SK-N-MC (cell line): ENCODE data around the gene PRKRIP1.

ENCODE experiments used
- DNase-seq: peaks from one replicate; pipeline ENCODE4 v3.0.0-alpha.2; 2011; ENCODE audit warnings: low read depth, low spot score
- H3K27ac ChIP-seq: fragments of 200-600 bp; sonication (generic); 2 replicates; pipeline ENCODE4 v1.5.1; 2016; ENCODE audit warnings: mixed run types
- H3K36me3 ChIP-seq: fragments of 200-600 bp; sonication (generic); 2 replicates; pipeline ENCODE4 v1.6.1; 2017; ENCODE audit warnings: antibody characterized with exemption, low read length, mixed read lengths; ENCODE audit not compliant: insufficient read depth
- H3K4me3 ChIP-seq: fragments of 200-600 bp; sonication (generic); 2 replicates; pipeline ENCODE4 v1.5.1; 2016
- H3K9ac ChIP-seq: fragments of 200-600 bp; sonication (generic); 2 replicates; pipeline ENCODE4 v1.8.0; 2017; ENCODE audit warnings: mixed run types, mixed read lengths; ENCODE audit not compliant: insufficient read length
- H3K9me3 ChIP-seq: fragments of 200-600 bp; sonication (generic); 2 replicates; pipeline ENCODE4 v1.6.1; 2017; ENCODE audit warnings: low read depth, mild to moderate bottlenecking, antibody characterized with exemption, low read length, moderate library complexity, mixed read lengths
- EZH2 ChIP-seq: fragments of 200-600 bp; sonication (generic); IDR thresholded peaks from one replicate; pipeline ENCODE4 v1.6.1; 2017; ENCODE audit warnings: antibody characterized with exemption
- FOXP2 ChIP-seq: optimal IDR thresholded peaks from 2 replicates; pipeline ENCODE3; 2011; ENCODE audit warnings: mild to moderate bottlenecking, moderate library complexity; ENCODE audit not compliant: insufficient read depth; ENCODE audit errors: extremely low read length, control extremely low read depth
- POLR2AphosphoS5 ChIP-seq: IDR thresholded peaks from 2 replicates; pipeline ENCODE4 v1.6.1; 2012; ENCODE audit warnings: mild to moderate bottlenecking, low read depth, low read length, borderline replicate concordance

PRKRIP1 gene

GRCh38 chr7:102387064-102387463, 9.1 kb upstream of the PRKRIP1 start:
- H3K9me3 ChIP-seq, result no peaks in the 10 kb centered on the region
- H3K36me3 ChIP-seq, result peaks cover 16% of the 10 kb centered on the region; the same call in 1 of the 2 replicates
- no peak for DNase-seq
- TF ChIP-seq POLR2AphosphoS5 (no peak), EZH2 (no peak), FOXP2 (no peak)
- H3K9ac ChIP-seq, result no peak overlapping the region
- H3K27ac ChIP-seq, result no peak overlapping the region
- H3K4me3 ChIP-seq, result no peak overlapping the region

- Histone ChIP-seq H3K36me3 (peaks cover 16% of the 10 kb centered on the region; the same call in 1 of the 2 replicates), H3K9me3 (no peaks in the 10 kb centered on the region), H3K9ac (no peak overlapping the region), H3K4me3 (no peak overlapping the region), H3K27ac (no peak overlapping the region)
- DNase-seq, result no peak
- TF ChIP-seq FOXP2 (no peak), EZH2 (no peak), POLR2AphosphoS5 (no peak)
Measured at GRCh38 chr7:102389810-102390209, 6.4 kb upstream of the PRKRIP1 start.

GRCh38 chr7:102390697-102391484, 5.3 kb upstream of the PRKRIP1 start:
- Histone ChIP-seq H3K9me3 (no peaks in the 10 kb centered on the region), H3K9ac (no peak overlapping the region), H3K4me3 (no peak overlapping the region), H3K27ac (no peak overlapping the region), H3K36me3 (peaks cover 13% of the 10 kb centered on the region; the same call in 1 of the 2 replicates)
- no peak for DNase-seq
- TF ChIP-seq EZH2 (no peak), POLR2AphosphoS5 (no peak), FOXP2 (no peak)

GRCh38 chr7:102392330-102392729, 3.8 kb upstream of the PRKRIP1 start:
- no peak overlapping the region for H3K9ac ChIP-seq
- TF ChIP-seq EZH2 (no peak), FOXP2 (no peak), POLR2AphosphoS5 (no peak)
- no peak overlapping the region for H3K27ac ChIP-seq

GRCh38 chr7:102393467-102393866, 2.7 kb upstream of the PRKRIP1 start:
- H3K4me3 ChIP-seq, result no peak overlapping the region
- no peaks in the 10 kb centered on the region for H3K9me3 ChIP-seq
- H3K27ac ChIP-seq, result no peak overlapping the region
- DNase-seq, result no peak
- no peak overlapping the region for H3K9ac ChIP-seq
- TF ChIP-seq FOXP2 (no peak), POLR2AphosphoS5 (no peak), EZH2 (no peak)
- H3K36me3 ChIP-seq, result peaks cover 12% of the 10 kb centered on the region; the same call in 1 of the 2 replicates

More at GRCh38 chr7:102392330-102392729, 3.8 kb upstream of the PRKRIP1 start:
- H3K9me3 ChIP-seq, result no peaks in the 10 kb centered on the region
- H3K36me3 ChIP-seq, result peaks cover 9% of the 10 kb centered on the region; the same call in 1 of the 2 replicates
- DNase-seq, result no peak
- no peak overlapping the region for H3K4me3 ChIP-seq

- Histone ChIP-seq H3K9me3 (no peaks in the 10 kb centered on the region), H3K36me3 (peaks cover 32% of the 10 kb centered on the region), H3K9ac (peak overlapping the region; percentile 80), H3K4me3 (peak overlapping the region; percentile 96), H3K27ac (peak overlapping the region; percentile 90)
- DNase-seq, result no peak
- TF ChIP-seq EZH2, result no peak
- TF ChIP-seq POLR2AphosphoS5, result no peak
- TF ChIP-seq FOXP2, result no peak
Measured at GRCh38 chr7:102395592-102395872, 631 bp upstream of the PRKRIP1 start.

GRCh38 chr7:102396710-102397019, 502 bp downstream of the PRKRIP1 start:
- H3K4me3 ChIP-seq, result peak overlapping the region; percentile 96
- H3K36me3 ChIP-seq, result peaks cover 39% of the 10 kb centered on the region
- TF ChIP-seq POLR2AphosphoS5 (no peak), FOXP2 (no peak), EZH2 (no peak)
- H3K9me3 ChIP-seq, result no peaks in the 10 kb centered on the region
- peak overlapping the region; percentile 98 for H3K9ac ChIP-seq
- peak overlapping the region; percentile 77 for H3K27ac ChIP-seq
- no peak for DNase-seq

GRCh38 chr7:102398543-102398942, 2.4 kb downstream of the PRKRIP1 start:
- Histone ChIP-seq H3K9ac (no peak overlapping the region), H3K36me3 (peaks cover 49% of the 10 kb centered on the region), H3K4me3 (no peak overlapping the region), H3K9me3 (no peaks in the 10 kb centered on the region), H3K27ac (no peak overlapping the region)
- DNase-seq, result no peak
- no peak for TF ChIP-seq FOXP2
- no peak for TF ChIP-seq POLR2AphosphoS5
- TF ChIP-seq EZH2, result no peak

- no peaks in the 10 kb centered on the region for H3K9me3 ChIP-seq
- TF ChIP-seq POLR2AphosphoS5, result no peak
Measured at GRCh38 chr7:102400360-102400759, 4.2 kb downstream of the PRKRIP1 start.

More at GRCh38 chr7:102400360-102400759, 4.2 kb downstream of the PRKRIP1 start:
- no peak overlapping the region for H3K4me3 ChIP-seq
- peaks cover 67% of the 10 kb centered on the region for H3K36me3 ChIP-seq
- H3K27ac ChIP-seq, result no peak overlapping the region
- no peak for DNase-seq
- H3K9ac ChIP-seq, result no peak overlapping the region
